Keratinocyte (primary cell): ENCODE measurements around the gene TBR1.

Experiments
- EZH2 ChIP-seq: IDR thresholded peaks from one replicate; pipeline ENCODE4 v1.6.1; 2012; ENCODE audit warnings: inconsistent platforms, mild to moderate bottlenecking, low read length, moderate library complexity
- TF ChIP-seq, protein P1 (sequence below), 3 experiments: IDR thresholded peaks in 1 of 3; conservative IDR thresholded peaks in 1 of 3; optimal IDR thresholded peaks in 1 of 3; 2 replicates in 2 of 3; 3 replicates in 1 of 3; pipeline versions ENCODE3 to v1.5.1; 2011; ENCODE audit warnings: low read length in 3 of 3, mild to moderate bottlenecking in 3 of 3, moderate library complexity in 2 of 3, control low read depth in 1 of 3, inconsistent platforms in 1 of 3; ENCODE audit not compliant: insufficient read depth in 2 of 3; ENCODE audit errors: extremely low read depth in 1 of 3

DNA sequence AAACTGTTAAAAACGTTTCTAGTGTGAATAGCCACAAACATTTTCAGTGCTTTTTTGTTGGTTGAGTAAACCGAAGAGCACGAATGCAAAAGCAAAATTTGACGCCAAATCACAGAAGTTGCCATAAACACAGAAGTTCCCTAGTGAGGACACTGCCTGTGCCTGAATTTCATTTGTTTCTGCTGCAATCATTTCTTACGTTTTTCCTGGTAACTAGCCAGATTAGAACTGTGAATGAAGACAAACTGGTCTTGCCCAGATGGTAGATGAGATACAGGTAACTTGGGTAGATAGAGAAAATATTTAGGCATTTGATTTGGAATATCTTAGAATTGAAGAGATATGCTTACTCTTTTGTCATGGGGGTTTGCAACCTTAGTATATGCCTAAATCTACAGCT is 9.8 kb upstream of the TBR1 start:
- TF ChIP-seq EZH2: no peak
- TF ChIP-seq, protein P1, sequence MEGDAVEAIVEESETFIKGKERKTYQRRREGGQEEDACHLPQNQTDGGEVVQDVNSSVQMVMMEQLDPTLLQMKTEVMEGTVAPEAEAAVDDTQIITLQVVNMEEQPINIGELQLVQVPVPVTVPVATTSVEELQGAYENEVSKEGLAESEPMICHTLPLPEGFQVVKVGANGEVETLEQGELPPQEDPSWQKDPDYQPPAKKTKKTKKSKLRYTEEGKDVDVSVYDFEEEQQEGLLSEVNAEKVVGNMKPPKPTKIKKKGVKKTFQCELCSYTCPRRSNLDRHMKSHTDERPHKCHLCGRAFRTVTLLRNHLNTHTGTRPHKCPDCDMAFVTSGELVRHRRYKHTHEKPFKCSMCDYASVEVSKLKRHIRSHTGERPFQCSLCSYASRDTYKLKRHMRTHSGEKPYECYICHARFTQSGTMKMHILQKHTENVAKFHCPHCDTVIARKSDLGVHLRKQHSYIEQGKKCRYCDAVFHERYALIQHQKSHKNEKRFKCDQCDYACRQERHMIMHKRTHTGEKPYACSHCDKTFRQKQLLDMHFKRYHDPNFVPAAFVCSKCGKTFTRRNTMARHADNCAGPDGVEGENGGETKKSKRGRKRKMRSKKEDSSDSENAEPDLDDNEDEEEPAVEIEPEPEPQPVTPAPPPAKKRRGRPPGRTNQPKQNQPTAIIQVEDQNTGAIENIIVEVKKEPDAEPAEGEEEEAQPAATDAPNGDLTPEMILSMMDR (optimal IDR thresholded peaks at IDR 0.05 in 1 of 3, IDR thresholded peaks at IDR 0.05 in 1 of 3, conservative IDR thresholded peaks at IDR 0.05 in 1 of 3; ENCODE audit: extremely low read depth in 1 of 3, insufficient read depth in 2 of 3, low read length in 3 of 3): no peak
